HEK293 (cell line): ENCODE data around the gene KCNB1.

Source experiments
- CTCF ChIA-PET: fragments of 350-600 bp; formaldehyde crosslinking; extraction: SDS; loops from one replicate; lab custom pipeline; 2021; ENCODE audit warnings: antibody characterized with exemption; lab: Yijun Ruan, JAX
- POLR2A ChIA-PET: fragments of 300-600 bp; formaldehyde crosslinking; extraction: SDS; loops from one replicate; lab custom pipeline; 2020; ENCODE audit warnings: antibody characterized with exemption, inconsistent platforms; lab: Yijun Ruan, JAX
- H3K27ac ChIP-seq: fragments of 200-500 bp; sonication (Bioruptor generic); 2 replicates; pipeline ENCODE4 v1.5.1; 2014; ENCODE audit warnings: low read depth, low read length, control low read depth, inconsistent platforms; ENCODE audit errors: extremely low read depth
- H3K36me3 ChIP-seq, 2 experiments: fragments of 200-500 bp in 1 of 2; sonication (Bioruptor generic) in 1 of 2; 1 replicate in 1 of 2; 2 replicates in 1 of 2; pipeline ENCODE4 v1.5.1; 2014 to 2017; ENCODE audit warnings: inconsistent platforms in 2 of 2, low read length in 2 of 2; ENCODE audit not compliant: control insufficient read depth in 2 of 2, insufficient read depth in 1 of 2
- H3K4me1 ChIP-seq: fragments of 200-500 bp; sonication (Bioruptor generic); 2 replicates; pipeline ENCODE4 v1.5.1; 2014; ENCODE audit warnings: mild to moderate bottlenecking, low read length, inconsistent platforms; ENCODE audit not compliant: control insufficient read depth, insufficient read depth
- H3K4me3 ChIP-seq: 2 replicates; pipeline ENCODE4 v1.5.1; 2011; ENCODE audit warnings: low read depth, mild to moderate bottlenecking, control low read depth, low read length, moderate library complexity
- H3K9me3 ChIP-seq: fragments of 200-500 bp; sonication (Bioruptor generic); 2 replicates; pipeline ENCODE4 v1.5.1; 2014; ENCODE audit warnings: low read depth, low read length, inconsistent platforms; ENCODE audit not compliant: control insufficient read depth, insufficient read depth
- GLIS2 ChIP-seq: fragments of 450-650 bp; formaldehyde crosslinking; IDR thresholded peaks from 2 replicates; pipeline ENCODE4 v1.5.1; 2016; ENCODE audit warnings: missing biosample characterization, missing genetic modification characterization
- HOXC10 ChIP-seq: sonication (generic); formaldehyde crosslinking; IDR thresholded peaks from 2 replicates; pipeline ENCODE4 v1.8.1; 2023; ENCODE audit warnings: mild to moderate bottlenecking, missing genetic modification reagents
- KLF1 ChIP-seq: fragments of 450-650 bp; formaldehyde crosslinking; IDR thresholded peaks from 2 replicates; pipeline ENCODE4 v1.5.1; 2016; ENCODE audit warnings: missing biosample characterization, missing genetic modification characterization
- KLF16 ChIP-seq: fragments of 450-650 bp; formaldehyde crosslinking; IDR thresholded peaks from 2 replicates; pipeline ENCODE4 v1.5.1; 2017; ENCODE audit warnings: missing biosample characterization, missing genetic modification characterization
- KLF9 ChIP-seq: fragments of 450-650 bp; formaldehyde crosslinking; IDR thresholded peaks from 2 replicates; pipeline ENCODE4 v1.5.1; 2016; ENCODE audit warnings: missing biosample characterization, missing genetic modification characterization, low read depth
- SP2 ChIP-seq: fragments of 450-650 bp; formaldehyde crosslinking; IDR thresholded peaks from 2 replicates; pipeline ENCODE4 v1.5.1; 2016; ENCODE audit warnings: missing biosample characterization, missing genetic modification characterization
- ZBTB17 ChIP-seq: fragments of 450-650 bp; formaldehyde crosslinking; IDR thresholded peaks from 2 replicates; pipeline ENCODE4 v1.5.1; 2016; ENCODE audit warnings: missing biosample characterization, missing genetic modification characterization
- ZFP69B ChIP-seq: fragments of 450-650 bp; formaldehyde crosslinking; IDR thresholded peaks from 2 replicates; pipeline ENCODE4 v1.5.1; 2016; ENCODE audit warnings: missing biosample characterization, missing genetic modification characterization
- ZIC2 ChIP-seq: fragments of 450-650 bp; formaldehyde crosslinking; IDR thresholded peaks from 2 replicates; pipeline ENCODE4 v1.5.1; 2016; ENCODE audit warnings: missing biosample characterization, missing genetic modification characterization
- ZNF114 ChIP-seq: fragments of 450-650 bp; formaldehyde crosslinking; IDR thresholded peaks from 2 replicates; pipeline ENCODE4 v1.5.0; 2017; ENCODE audit warnings: missing biosample characterization, missing genetic modification characterization
- ZNF2 ChIP-seq: fragments of 450-650 bp; formaldehyde crosslinking; IDR thresholded peaks from 2 replicates; pipeline ENCODE4 v1.5.1; 2016; ENCODE audit warnings: missing biosample characterization, missing genetic modification characterization
- ZNF221 ChIP-seq: fragments of 450-650 bp; formaldehyde crosslinking; IDR thresholded peaks from 2 replicates; pipeline ENCODE4 v1.5.1; 2017; ENCODE audit warnings: missing biosample characterization, missing genetic modification characterization, borderline replicate concordance
- ZNF423 ChIP-seq: fragments of 450-650 bp; formaldehyde crosslinking; IDR thresholded peaks from 2 replicates; pipeline ENCODE4 v1.5.1; 2016; ENCODE audit warnings: missing biosample characterization, missing genetic modification characterization
- ZNF621 ChIP-seq: fragments of 450-650 bp; formaldehyde crosslinking; IDR thresholded peaks from 2 replicates; pipeline ENCODE4 v1.5.1; 2017; ENCODE audit warnings: missing biosample characterization, missing genetic modification characterization
- ZNF777 ChIP-seq: fragments of 450-650 bp; formaldehyde crosslinking; IDR thresholded peaks from 2 replicates; pipeline ENCODE4 v1.5.1; 2017; ENCODE audit warnings: missing biosample characterization, missing genetic modification characterization, borderline replicate concordance
- ZXDB ChIP-seq: fragments of 450-650 bp; formaldehyde crosslinking; IDR thresholded peaks from 2 replicates; pipeline ENCODE4 v1.5.1; 2016; ENCODE audit warnings: missing biosample characterization, missing genetic modification characterization
- TF ChIP-seq, protein P1 (sequence below): fragments of 450-650 bp; formaldehyde crosslinking; IDR thresholded peaks from 2 replicates; pipeline ENCODE4 v1.5.1; 2016; ENCODE audit warnings: missing biosample characterization, missing genetic modification characterization
- TF ChIP-seq, protein P2 (sequence below): sonication (generic); formaldehyde crosslinking; IDR thresholded peaks from 2 replicates; pipeline ENCODE4 v1.8.1; 2022; ENCODE audit warnings: mild to moderate bottlenecking, moderate library complexity, missing genetic modification reagents
- TF ChIP-seq, protein P3 (sequence below): fragments of 450-650 bp; formaldehyde crosslinking; optimal IDR thresholded peaks from 2 replicates; pipeline ENCODE3; 2016; ENCODE audit warnings: missing biosample characterization, mild to moderate bottlenecking, missing genetic modification characterization
- TF ChIP-seq, protein P4 (sequence below): fragments of 450-650 bp; formaldehyde crosslinking; IDR thresholded peaks from 2 replicates; pipeline ENCODE4 v1.5.1; 2016; ENCODE audit warnings: missing biosample characterization, missing genetic modification characterization
- TF ChIP-seq, protein P5 (sequence below): fragments of 450-650 bp; formaldehyde crosslinking; IDR thresholded peaks from 2 replicates; pipeline ENCODE4 v1.5.1; 2016; ENCODE audit warnings: missing biosample characterization, missing genetic modification characterization
- TF ChIP-seq, protein P6 (sequence below): fragments of 450-650 bp; formaldehyde crosslinking; IDR thresholded peaks from 2 replicates; pipeline ENCODE4 v1.5.1; 2016; ENCODE audit warnings: missing biosample characterization, missing genetic modification characterization
- TF ChIP-seq, protein P7 (sequence below): fragments of 450-650 bp; formaldehyde crosslinking; IDR thresholded peaks from 2 replicates; pipeline ENCODE4 v1.5.1; 2017; ENCODE audit warnings: missing biosample characterization, missing genetic modification characterization
- TF ChIP-seq, protein P8 (sequence below): fragments of 450-650 bp; formaldehyde crosslinking; IDR thresholded peaks from 2 replicates; pipeline ENCODE4 v1.5.1; 2016; ENCODE audit warnings: missing biosample characterization, missing genetic modification characterization

Gene KCNB1

DNA sequence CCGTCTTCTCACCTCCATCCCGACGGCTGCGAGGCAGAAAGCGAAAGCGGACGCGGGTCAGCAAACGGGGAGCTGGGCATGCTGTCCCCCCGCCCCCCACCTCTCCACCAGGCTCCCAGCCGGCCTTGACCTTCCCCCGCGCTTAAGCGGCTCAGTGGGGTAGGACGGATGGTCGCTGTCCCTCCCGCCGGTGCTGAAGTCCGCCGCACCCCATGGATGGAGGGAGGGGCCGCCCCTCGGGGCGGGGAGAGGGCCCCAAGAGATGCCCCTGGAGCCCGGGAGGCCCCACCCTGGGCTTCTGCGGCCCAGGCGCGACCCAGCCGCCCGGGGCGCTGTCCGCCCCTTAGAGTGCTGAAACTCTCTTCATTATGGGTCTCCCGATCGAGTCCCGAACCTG is at the start of gene KCNB1:
KCNB1 (minus strand) TSS at position 48 of the 397 bp plus-strand sequence. CDS start 188 bp downstream, outside the sequence.
- H3K27ac ChIP-seq: no peak within 1 kb of the TSS
- ChIA-PET POLR2A (no interaction called here), CTCF (interaction anchor here (1.0 to 6.1 kb wide), 4 partner anchors 24 to 147 kb away, joined by 3 to 118 read pairs (median 22); no protein-coding TSS in a partner anchor)
- H3K9me3 ChIP-seq: no peaks in the 10 kb centered on the region
- H3K4me1 ChIP-seq: 0 out of 2 replicates have a peak, but pooled peaks cover 4% of the 10 kb centered on the region
- no peaks in the 10 kb centered on the region for H3K36me3 ChIP-seq
- peak within 1 kb of the TSS; percentile 38 for H3K4me3 ChIP-seq
- TF ChIP-seq, protein P1, sequence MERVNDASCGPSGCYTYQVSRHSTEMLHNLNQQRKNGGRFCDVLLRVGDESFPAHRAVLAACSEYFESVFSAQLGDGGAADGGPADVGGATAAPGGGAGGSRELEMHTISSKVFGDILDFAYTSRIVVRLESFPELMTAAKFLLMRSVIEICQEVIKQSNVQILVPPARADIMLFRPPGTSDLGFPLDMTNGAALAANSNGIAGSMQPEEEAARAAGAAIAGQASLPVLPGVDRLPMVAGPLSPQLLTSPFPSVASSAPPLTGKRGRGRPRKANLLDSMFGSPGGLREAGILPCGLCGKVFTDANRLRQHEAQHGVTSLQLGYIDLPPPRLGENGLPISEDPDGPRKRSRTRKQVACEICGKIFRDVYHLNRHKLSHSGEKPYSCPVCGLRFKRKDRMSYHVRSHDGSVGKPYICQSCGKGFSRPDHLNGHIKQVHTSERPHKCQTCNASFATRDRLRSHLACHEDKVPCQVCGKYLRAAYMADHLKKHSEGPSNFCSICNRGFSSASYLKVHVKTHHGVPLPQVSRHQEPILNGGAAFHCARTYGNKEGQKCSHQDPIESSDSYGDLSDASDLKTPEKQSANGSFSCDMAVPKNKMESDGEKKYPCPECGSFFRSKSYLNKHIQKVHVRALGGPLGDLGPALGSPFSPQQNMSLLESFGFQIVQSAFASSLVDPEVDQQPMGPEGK: peak; percentile 64
- TF ChIP-seq, protein P2, sequence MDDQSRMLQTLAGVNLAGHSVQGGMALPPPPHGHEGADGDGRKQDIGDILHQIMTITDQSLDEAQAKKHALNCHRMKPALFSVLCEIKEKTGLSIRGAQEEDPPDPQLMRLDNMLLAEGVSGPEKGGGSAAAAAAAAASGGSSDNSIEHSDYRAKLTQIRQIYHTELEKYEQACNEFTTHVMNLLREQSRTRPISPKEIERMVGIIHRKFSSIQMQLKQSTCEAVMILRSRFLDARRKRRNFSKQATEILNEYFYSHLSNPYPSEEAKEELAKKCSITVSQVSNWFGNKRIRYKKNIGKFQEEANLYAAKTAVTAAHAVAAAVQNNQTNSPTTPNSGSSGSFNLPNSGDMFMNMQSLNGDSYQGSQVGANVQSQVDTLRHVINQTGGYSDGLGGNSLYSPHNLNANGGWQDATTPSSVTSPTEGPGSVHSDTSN: peak; percentile 75; the same call in 1 of the 2 replicates
- TF ChIP-seq KLF9 (tag by site-specific recombination): 0 out of 2 replicates have a peak, but pooled peaks have one; percentile 37
- no peak for TF ChIP-seq ZNF221
- TF ChIP-seq ZNF114 (tag by site-specific recombination): no peak
- TF ChIP-seq ZNF2: no peak
- no peak for TF ChIP-seq ZNF777 (tag by site-specific recombination)
- TF ChIP-seq ZNF621: no peak
- TF ChIP-seq SP2 (tag by site-specific recombination): peak; percentile 17; the same call in 1 of the 2 replicates
- peak; percentile 72 for TF ChIP-seq ZNF423 (tag by site-specific recombination)
- TF ChIP-seq, protein P3, sequence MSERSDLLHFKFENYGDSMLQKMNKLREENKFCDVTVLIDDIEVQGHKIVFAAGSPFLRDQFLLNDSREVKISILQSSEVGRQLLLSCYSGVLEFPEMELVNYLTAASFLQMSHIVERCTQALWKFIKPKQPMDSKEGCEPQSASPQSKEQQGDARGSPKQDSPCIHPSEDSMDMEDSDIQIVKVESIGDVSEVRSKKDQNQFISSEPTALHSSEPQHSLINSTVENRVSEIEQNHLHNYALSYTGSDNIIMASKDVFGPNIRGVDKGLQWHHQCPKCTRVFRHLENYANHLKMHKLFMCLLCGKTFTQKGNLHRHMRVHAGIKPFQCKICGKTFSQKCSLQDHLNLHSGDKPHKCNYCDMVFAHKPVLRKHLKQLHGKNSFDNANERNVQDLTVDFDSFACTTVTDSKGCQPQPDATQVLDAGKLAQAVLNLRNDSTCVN (tag by site-specific recombination): peak; percentile 43
- 0 out of 2 replicates have a peak, but pooled peaks have one; percentile 40 for TF ChIP-seq ZBTB17 (tag by site-specific recombination)
- TF ChIP-seq, protein P4, sequence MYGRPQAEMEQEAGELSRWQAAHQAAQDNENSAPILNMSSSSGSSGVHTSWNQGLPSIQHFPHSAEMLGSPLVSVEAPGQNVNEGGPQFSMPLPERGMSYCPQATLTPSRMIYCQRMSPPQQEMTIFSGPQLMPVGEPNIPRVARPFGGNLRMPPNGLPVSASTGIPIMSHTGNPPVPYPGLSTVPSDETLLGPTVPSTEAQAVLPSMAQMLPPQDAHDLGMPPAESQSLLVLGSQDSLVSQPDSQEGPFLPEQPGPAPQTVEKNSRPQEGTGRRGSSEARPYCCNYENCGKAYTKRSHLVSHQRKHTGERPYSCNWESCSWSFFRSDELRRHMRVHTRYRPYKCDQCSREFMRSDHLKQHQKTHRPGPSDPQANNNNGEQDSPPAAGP (tag by site-specific recombination): peak; percentile 81
- TF ChIP-seq ZFP69B (tag by site-specific recombination): peak; percentile 75
- TF ChIP-seq KLF1: peak; percentile 89
- TF ChIP-seq ZXDB (tag by site-specific recombination): peak; percentile 84
- TF ChIP-seq, protein P5, sequence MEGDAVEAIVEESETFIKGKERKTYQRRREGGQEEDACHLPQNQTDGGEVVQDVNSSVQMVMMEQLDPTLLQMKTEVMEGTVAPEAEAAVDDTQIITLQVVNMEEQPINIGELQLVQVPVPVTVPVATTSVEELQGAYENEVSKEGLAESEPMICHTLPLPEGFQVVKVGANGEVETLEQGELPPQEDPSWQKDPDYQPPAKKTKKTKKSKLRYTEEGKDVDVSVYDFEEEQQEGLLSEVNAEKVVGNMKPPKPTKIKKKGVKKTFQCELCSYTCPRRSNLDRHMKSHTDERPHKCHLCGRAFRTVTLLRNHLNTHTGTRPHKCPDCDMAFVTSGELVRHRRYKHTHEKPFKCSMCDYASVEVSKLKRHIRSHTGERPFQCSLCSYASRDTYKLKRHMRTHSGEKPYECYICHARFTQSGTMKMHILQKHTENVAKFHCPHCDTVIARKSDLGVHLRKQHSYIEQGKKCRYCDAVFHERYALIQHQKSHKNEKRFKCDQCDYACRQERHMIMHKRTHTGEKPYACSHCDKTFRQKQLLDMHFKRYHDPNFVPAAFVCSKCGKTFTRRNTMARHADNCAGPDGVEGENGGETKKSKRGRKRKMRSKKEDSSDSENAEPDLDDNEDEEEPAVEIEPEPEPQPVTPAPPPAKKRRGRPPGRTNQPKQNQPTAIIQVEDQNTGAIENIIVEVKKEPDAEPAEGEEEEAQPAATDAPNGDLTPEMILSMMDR (tag by site-specific recombination): peak; percentile 18; the same call in 1 of the 2 replicates
- TF ChIP-seq, protein P6, sequence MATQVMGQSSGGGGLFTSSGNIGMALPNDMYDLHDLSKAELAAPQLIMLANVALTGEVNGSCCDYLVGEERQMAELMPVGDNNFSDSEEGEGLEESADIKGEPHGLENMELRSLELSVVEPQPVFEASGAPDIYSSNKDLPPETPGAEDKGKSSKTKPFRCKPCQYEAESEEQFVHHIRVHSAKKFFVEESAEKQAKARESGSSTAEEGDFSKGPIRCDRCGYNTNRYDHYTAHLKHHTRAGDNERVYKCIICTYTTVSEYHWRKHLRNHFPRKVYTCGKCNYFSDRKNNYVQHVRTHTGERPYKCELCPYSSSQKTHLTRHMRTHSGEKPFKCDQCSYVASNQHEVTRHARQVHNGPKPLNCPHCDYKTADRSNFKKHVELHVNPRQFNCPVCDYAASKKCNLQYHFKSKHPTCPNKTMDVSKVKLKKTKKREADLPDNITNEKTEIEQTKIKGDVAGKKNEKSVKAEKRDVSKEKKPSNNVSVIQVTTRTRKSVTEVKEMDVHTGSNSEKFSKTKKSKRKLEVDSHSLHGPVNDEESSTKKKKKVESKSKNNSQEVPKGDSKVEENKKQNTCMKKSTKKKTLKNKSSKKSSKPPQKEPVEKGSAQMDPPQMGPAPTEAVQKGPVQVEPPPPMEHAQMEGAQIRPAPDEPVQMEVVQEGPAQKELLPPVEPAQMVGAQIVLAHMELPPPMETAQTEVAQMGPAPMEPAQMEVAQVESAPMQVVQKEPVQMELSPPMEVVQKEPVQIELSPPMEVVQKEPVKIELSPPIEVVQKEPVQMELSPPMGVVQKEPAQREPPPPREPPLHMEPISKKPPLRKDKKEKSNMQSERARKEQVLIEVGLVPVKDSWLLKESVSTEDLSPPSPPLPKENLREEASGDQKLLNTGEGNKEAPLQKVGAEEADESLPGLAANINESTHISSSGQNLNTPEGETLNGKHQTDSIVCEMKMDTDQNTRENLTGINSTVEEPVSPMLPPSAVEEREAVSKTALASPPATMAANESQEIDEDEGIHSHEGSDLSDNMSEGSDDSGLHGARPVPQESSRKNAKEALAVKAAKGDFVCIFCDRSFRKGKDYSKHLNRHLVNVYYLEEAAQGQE: peak; percentile 100
- no peak for TF ChIP-seq HOXC10 (CRISPR knock-in tag)
- peak; percentile 88 for TF ChIP-seq GLIS2 (tag by site-specific recombination)
- TF ChIP-seq, protein P7, sequence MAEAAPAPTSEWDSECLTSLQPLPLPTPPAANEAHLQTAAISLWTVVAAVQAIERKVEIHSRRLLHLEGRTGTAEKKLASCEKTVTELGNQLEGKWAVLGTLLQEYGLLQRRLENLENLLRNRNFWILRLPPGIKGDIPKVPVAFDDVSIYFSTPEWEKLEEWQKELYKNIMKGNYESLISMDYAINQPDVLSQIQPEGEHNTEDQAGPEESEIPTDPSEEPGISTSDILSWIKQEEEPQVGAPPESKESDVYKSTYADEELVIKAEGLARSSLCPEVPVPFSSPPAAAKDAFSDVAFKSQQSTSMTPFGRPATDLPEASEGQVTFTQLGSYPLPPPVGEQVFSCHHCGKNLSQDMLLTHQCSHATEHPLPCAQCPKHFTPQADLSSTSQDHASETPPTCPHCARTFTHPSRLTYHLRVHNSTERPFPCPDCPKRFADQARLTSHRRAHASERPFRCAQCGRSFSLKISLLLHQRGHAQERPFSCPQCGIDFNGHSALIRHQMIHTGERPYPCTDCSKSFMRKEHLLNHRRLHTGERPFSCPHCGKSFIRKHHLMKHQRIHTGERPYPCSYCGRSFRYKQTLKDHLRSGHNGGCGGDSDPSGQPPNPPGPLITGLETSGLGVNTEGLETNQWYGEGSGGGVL (tag by site-specific recombination): peak; percentile 12; the same call in 1 of the 2 replicates
- TF ChIP-seq, protein P8, sequence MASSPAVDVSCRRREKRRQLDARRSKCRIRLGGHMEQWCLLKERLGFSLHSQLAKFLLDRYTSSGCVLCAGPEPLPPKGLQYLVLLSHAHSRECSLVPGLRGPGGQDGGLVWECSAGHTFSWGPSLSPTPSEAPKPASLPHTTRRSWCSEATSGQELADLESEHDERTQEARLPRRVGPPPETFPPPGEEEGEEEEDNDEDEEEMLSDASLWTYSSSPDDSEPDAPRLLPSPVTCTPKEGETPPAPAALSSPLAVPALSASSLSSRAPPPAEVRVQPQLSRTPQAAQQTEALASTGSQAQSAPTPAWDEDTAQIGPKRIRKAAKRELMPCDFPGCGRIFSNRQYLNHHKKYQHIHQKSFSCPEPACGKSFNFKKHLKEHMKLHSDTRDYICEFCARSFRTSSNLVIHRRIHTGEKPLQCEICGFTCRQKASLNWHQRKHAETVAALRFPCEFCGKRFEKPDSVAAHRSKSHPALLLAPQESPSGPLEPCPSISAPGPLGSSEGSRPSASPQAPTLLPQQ (tag by site-specific recombination): peak; percentile 76; the same call in 1 of the 2 replicates
- peak; percentile 39; the same call in 1 of the 2 replicates for TF ChIP-seq KLF16
- TF ChIP-seq ZIC2: peak; percentile 63
